Measurements from ENCODE around the gene TMC6.
A peak's percentile ranks its signal among the peaks of the same experiment; 100 is the strongest.
"Not testable (repeated sequence)": the region's sequence is repeated elsewhere in the genome, so short reads cannot be mapped to it uniquely, and the experiment has no call there.

Gene TMC6, protein sequence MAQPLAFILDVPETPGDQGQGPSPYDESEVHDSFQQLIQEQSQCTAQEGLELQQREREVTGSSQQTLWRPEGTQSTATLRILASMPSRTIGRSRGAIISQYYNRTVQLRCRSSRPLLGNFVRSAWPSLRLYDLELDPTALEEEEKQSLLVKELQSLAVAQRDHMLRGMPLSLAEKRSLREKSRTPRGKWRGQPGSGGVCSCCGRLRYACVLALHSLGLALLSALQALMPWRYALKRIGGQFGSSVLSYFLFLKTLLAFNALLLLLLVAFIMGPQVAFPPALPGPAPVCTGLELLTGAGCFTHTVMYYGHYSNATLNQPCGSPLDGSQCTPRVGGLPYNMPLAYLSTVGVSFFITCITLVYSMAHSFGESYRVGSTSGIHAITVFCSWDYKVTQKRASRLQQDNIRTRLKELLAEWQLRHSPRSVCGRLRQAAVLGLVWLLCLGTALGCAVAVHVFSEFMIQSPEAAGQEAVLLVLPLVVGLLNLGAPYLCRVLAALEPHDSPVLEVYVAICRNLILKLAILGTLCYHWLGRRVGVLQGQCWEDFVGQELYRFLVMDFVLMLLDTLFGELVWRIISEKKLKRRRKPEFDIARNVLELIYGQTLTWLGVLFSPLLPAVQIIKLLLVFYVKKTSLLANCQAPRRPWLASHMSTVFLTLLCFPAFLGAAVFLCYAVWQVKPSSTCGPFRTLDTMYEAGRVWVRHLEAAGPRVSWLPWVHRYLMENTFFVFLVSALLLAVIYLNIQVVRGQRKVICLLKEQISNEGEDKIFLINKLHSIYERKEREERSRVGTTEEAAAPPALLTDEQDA
- 306 to 510 reads per million in 2 donors for total RNA-seq

DNA sequence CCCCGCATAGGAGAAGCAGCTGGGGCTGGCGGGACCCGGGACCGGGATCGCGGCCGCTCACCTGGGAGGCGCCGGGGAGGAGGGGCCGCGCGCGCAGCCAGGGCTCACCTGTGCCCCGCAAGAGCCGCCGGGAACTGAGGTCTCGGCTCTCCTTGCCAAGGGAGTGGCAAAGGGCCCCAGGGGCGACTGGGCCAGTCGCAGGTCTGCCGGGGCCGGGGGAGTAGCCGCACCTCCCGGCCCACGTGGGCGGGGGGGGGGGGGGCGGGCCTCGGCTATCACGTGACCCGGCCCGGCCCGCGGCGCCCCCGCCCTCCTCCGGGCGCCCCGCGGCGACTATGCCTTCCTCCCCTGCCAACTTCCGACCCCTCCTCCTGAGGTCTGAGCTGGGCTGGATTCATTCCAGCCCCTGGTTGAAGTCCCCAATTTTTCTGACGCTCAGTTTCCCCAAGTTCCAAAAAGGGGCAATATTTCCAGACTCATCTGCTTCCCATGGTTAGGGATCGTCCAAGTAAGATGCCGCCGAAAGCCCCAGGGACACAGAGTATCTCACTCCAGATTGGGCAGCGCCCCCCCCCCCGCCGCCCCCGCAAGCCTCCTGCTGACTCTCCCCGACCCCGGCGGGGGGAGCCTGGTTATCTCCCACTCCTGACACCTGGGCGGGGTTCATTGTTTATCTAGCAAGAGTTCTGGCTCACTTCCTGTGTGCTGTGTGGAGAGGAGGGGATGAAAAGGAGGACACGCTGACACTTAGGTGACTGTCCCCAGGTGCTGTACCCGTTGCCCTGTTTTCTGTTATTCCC lies at the start of gene TMC6:
Gene TMC6, minus strand, starts transcription at position 205 of the 800 bp plus-strand sequence. CDS start 1,923 bp downstream, outside the sequence.
- DNase-seq, result peak; percentile 58

- DNase-seq, result peak; percentile 42
Measured at GRCh38 chr17:78176548-78177025, 48.0 kb upstream of the TMC6 start.

DNA sequence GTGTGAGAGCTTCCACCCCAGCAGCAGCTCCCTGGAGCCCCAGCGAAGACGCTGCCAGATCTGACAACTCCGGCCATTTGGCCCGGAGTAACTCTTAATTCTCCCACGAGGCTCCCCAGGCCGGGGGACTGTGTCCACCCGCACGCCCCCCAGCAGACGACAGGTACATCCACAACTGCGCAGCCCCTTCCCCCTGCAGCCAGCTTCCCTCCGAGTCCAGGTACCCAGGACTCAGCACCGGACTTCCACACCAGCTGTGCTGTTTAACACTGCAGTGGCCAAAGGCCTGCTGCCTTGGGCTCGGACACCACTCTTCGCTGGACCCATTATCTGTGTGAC lies 47.1 kb upstream of the TMC6 start:
- no peak for DNase-seq

DNA sequence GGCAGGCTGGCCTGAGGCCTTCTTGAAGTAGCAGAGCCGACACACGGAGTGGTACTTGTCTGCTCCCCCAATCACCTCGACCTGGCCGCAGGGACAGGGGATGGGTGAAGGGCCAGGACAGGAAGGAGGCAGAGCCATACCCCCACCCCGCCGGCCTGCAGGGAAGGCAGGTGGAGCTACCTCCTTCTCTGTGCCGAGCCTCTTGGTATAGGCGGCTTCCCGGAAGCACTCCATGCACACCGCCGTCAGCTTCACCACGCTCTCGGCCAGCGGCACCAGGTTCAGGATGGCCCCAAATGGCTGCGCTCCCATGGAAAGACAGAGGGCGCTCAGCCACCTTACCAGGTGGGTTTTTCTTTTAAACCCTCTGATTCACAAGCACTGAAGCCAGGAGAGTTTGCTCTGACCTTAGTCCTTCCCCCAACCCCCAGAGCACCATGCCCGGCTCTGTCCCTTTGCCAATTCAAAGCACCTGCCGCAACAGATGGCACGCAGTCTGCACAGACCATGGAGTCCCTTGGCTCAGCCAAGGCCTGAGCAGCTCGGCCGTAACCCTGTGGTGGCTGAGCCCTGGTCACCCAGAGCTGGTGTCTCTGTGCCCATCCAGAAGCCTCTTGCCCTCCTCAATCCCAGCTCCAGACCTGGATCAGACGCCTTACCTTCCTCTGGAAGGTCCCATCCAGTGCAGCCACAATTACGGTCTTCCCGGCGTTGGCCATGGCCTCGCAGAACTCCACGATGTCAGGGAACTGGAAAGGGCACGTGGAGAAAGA lies 46.5 kb upstream of the TMC6 start:
- DNase-seq, result no peak

- no peak for DNase-seq
Measured at GRCh38 chr17:78174346-78174869, 45.9 kb upstream of the TMC6 start.

DNA sequence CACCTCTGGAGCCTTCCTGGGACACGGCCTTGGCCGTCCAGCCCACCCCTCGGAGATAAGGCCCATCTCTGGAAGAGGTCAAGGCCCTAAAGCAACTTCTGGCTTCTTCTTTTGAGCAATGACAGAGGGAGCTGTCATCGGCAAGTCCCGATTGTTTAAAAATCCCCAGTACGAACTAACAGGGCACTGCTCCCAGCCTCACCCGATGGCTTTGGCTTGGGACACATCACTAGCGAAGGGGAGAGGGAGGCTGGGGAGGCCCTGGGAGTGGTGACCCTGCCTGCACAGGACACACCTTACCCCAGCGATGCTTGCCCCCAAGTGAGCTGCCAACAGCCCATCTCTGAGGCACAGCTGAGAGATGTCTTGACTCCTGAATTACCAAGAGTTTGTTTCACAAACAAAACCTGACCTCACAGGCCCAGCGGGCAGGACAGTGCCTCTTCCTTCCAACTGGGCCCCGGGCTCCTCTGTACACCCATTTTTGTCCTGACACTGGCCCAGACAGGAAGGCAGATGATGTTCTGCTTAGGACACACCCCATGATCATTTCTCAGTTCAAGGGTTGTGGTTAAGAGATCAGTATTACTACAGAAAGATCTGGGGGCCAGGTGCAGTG lies 44.7 kb upstream of the TMC6 start:
- DNase-seq, result no peak

- DNase-seq, result no peak
Measured at GRCh38 chr17:78172249-78173051, 43.9 kb upstream of the TMC6 start.

DNA sequence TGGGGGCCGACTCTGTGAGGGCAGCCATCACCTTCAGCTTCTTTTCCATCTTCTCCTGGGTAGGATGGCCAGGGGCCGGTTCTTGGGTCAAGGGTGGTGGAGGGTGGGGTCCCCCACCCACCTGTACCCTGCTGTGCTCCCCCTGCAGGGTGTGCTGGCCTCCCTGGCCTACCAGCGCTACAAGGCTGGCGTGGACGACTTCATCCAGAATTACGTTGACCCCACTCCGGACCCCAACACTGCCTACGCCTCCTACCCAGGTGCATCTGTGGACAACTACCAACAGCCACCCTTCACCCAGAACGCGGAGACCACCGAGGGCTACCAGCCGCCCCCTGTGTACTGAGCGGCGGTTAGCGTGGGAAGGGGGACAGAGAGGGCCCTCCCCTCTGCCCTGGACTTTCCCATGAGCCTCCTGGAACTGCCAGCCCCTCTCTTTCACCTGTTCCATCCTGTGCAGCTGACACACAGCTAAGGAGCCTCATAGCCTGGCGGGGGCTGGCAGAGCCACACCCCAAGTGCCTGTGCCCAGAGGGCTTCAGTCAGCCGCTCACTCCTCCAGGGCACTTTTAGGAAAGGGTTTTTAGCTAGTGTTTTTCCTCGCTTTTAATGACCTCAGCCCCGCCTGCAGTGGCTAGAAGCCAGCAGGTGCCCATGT lies 43.2 kb upstream of the TMC6 start:
- not testable (repeated sequence) for DNase-seq

- no peak for DNase-seq
Measured at GRCh38 chr17:78170692-78171590, 42.4 kb upstream of the TMC6 start.

GRCh38 chr17:78168903-78169793 lies 40.6 kb upstream of the TMC6 start:
- DNase-seq, result peak; percentile 54

- DNase-seq, result peak; percentile 73
Measured at GRCh38 chr17:78168242-78168902, 39.8 kb upstream of the TMC6 start, which contains the start of gene SYNGR2. SYNGR2 (plus strand) TSS chr17:78168581; CDS start chr17:78168617, 36 bp downstream.

- no peak for DNase-seq
Measured at GRCh38 chr17:78166416-78166815, 37.9 kb upstream of the TMC6 start.

GRCh38 chr17:78164748-78165607 lies 36.4 kb upstream of the TMC6 start:
- DNase-seq, result no peak

DNA sequence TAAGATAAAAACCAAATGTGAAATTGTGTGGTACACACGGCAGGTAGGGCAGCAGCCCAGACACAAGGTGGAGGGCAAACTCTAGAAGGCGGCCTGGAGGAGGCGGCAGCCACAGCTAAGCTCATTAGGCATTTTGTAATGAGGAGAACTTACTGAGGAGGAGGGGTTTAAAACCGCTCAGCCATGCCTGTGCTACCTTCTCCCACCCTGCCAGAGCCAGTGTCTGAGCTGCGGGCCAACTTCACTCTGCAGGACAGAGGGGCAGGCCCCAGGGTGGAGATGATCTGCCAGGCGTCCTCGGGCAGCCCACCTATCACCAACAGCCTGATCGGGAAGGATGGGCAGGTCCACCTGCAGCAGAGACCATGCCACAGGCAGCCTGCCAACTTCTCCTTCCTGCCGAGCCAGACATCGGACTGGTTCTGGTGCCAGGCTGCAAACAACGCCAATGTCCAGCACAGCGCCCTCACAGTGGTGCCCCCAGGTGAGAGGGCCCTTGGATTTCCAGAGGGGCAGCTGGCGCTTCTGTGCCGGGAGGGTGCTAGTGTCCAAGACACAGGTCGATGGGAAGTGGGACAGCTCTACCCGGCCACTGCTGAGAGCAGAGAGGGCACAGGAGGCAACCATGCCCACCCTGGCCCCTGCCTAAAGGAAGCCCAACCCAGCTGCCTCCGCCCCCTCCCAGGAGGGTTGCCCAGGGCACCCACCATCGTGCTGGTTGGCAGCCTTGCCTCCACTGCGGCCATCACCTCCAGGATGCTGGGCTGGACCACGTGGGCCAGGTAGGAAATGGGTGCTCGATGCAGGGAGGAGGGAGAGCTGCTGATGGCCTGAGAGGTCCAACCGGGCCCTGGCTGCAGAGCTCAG lies 35.6 kb upstream of the TMC6 start:
- no peak for DNase-seq

- DNase-seq, result no peak
Measured at GRCh38 chr17:78159575-78160158, 31.1 kb upstream of the TMC6 start.
